GM18870 (cell line): ENCODE measurements around the gene LRMDA.

Experiments used
- ATAC-seq: cut with Tn5 transposase; IDR thresholded peaks from one replicate; pipeline ENCODE4 v1.9.1; 2021; ENCODE audit warnings: moderate library complexity; ENCODE audit not compliant: unreplicated experiment

The LRMDA gene

GRCh38 chr10:76029782-76030181 lies 598.4 kb downstream of the LRMDA start:
- ATAC-seq = no peak

GRCh38 chr10:76031099-76031498 lies 599.7 kb downstream of the LRMDA start:
- no peak for ATAC-seq

- no peak for ATAC-seq
These were observed 600.6 kb downstream of the LRMDA start for GRCh38 chr10:76031769-76032699.

- no peak for ATAC-seq
These were observed 601.2 kb downstream of the LRMDA start for GRCh38 chr10:76032700-76033039.

GRCh38 chr10:76033457-76034196 lies 602.2 kb downstream of the LRMDA start:
- ATAC-seq = no peak

- no peak for ATAC-seq
These were observed 603.2 kb downstream of the LRMDA start for GRCh38 chr10:76034353-76035205.

- ATAC-seq = no peak
These were observed 604.0 kb downstream of the LRMDA start for GRCh38 chr10:76035206-76036110.

GRCh38 chr10:76036111-76036940 lies 604.9 kb downstream of the LRMDA start:
- ATAC-seq = no peak

- no peak for ATAC-seq
These were observed 605.5 kb downstream of the LRMDA start for GRCh38 chr10:76036962-76037361.

GRCh38 chr10:76037531-76038155 lies 606.2 kb downstream of the LRMDA start:
- ATAC-seq = no peak

- ATAC-seq = no peak
These were observed 607.3 kb downstream of the LRMDA start for GRCh38 chr10:76038696-76039095.

- ATAC-seq = no peak
These were observed 608.8 kb downstream of the LRMDA start for GRCh38 chr10:76040107-76040829.

- ATAC-seq = no peak
These were observed 609.4 kb downstream of the LRMDA start for GRCh38 chr10:76040830-76041220.

GRCh38 chr10:76041551-76041950 lies 610.1 kb downstream of the LRMDA start:
- no peak for ATAC-seq

GRCh38 chr10:76043261-76043660 lies 611.8 kb downstream of the LRMDA start:
- ATAC-seq = no peak

- ATAC-seq = no peak
These were observed 613.3 kb downstream of the LRMDA start for GRCh38 chr10:76044751-76045150.

GRCh38 chr10:76045174-76045573 lies 613.8 kb downstream of the LRMDA start:
- no peak for ATAC-seq

GRCh38 chr10:76047521-76047920 lies 616.1 kb downstream of the LRMDA start:
- no peak for ATAC-seq
